GM19324 (cell line): ENCODE results near the gene GRIK3.

Source experiments
- ATAC-seq: cut with Tn5 transposase; IDR thresholded peaks from one replicate; pipeline ENCODE4 v1.9.1; 2021; ENCODE audit warnings: mild to moderate bottlenecking, moderate library complexity; ENCODE audit not compliant: unreplicated experiment, low FRiP score

The GRIK3 gene

GRCh38 chr1:37047542-37047941 lies 13.2 kb upstream of the GRIK3 start:
- ATAC-seq: no peak

GRCh38 chr1:37043101-37043500 lies 8.8 kb upstream of the GRIK3 start:
- ATAC-seq: no peak

GRCh38 chr1:37042506-37042905 lies 8.2 kb upstream of the GRIK3 start:
- no peak for ATAC-seq

GRCh38 chr1:37041483-37041882 lies 7.2 kb upstream of the GRIK3 start:
- no peak for ATAC-seq

- no peak for ATAC-seq
Observed at GRCh38 chr1:37040773-37041172, 6.5 kb upstream of the GRIK3 start.

- ATAC-seq: no peak
Observed at GRCh38 chr1:37040261-37040660, 5.9 kb upstream of the GRIK3 start.

- no peak for ATAC-seq
Observed at GRCh38 chr1:37038227-37039093, 4.1 kb upstream of the GRIK3 start.

- no peak for ATAC-seq
Observed at GRCh38 chr1:37037690-37038089, 3.4 kb upstream of the GRIK3 start.

- no peak for ATAC-seq
Observed at GRCh38 chr1:37036667-37037053, 2.3 kb upstream of the GRIK3 start.

GRCh38 chr1:37035796-37036666 lies 1.7 kb upstream of the GRIK3 start:
- no peak for ATAC-seq

- ATAC-seq: no peak
Observed at GRCh38 chr1:37035014-37035691, 838 bp upstream of the GRIK3 start.

GRCh38 chr1:37033355-37034101 lies 787 bp downstream of the GRIK3 start:
- no peak for ATAC-seq

- no peak for ATAC-seq
Observed at GRCh38 chr1:37032660-37033354, 1.5 kb downstream of the GRIK3 start.

- no peak for ATAC-seq
Observed at GRCh38 chr1:37031871-37032270, 2.4 kb downstream of the GRIK3 start.

- ATAC-seq: no peak
Observed at GRCh38 chr1:37031429-37031828, 2.9 kb downstream of the GRIK3 start.

- no peak for ATAC-seq
Observed at GRCh38 chr1:37028981-37029617, 5.2 kb downstream of the GRIK3 start.

- ATAC-seq: no peak
Observed at GRCh38 chr1:37021502-37021901, 12.8 kb downstream of the GRIK3 start.

- ATAC-seq: no peak
Observed at GRCh38 chr1:37020653-37021277, 13.6 kb downstream of the GRIK3 start.

GRCh38 chr1:37018510-37018909 lies 15.8 kb downstream of the GRIK3 start:
- no peak for ATAC-seq
